HepG2 (cell line): ENCODE results near the gene CIBAR2. TPM values are rescaled to one million over a fixed set of nuclear protein-coding genes. Genes with fewer than 3 reads are reported as not detected.

Experiments used
- ATAC-seq: fragments of 200-7000 bp; cut with Tn5 transposase; 3 replicates; pipeline ENCODE4 v1.9.1; 2020; ENCODE audit warnings: mild to moderate bottlenecking, moderate library complexity
- BruUV-seq: library from RNA; stranded (reverse); fragments of 400-500 nt; replicated peaks from 2 replicates; lab custom pipeline; 2021; lab: Mats Ljungman, UMichigan
- CTCF ChIA-PET: fragments of 300-600 bp; formaldehyde crosslinking; extraction: SDS; loops from one replicate; lab custom pipeline; 2021; ENCODE audit warnings: low total read pairs, inconsistent platforms, low intra/inter-chr PET ratio; lab: Yijun Ruan, JAX
- POLR2A ChIA-PET: fragments of 350-600 bp; sonication (Branson Sonifier 250); formaldehyde crosslinking; loops from one replicate; lab custom pipeline; 2020; ENCODE audit warnings: antibody characterized with exemption, inconsistent platforms; lab: Yijun Ruan, JAX
- DNase-seq: peaks from one replicate; pipeline ENCODE4 v3.0.0-alpha.2; 2015; ENCODE audit warnings: low spot score
- FAIRE-seq: peaks from 3 replicates; lab custom pipeline; 2011; peaks lifted over from hg19 to GRCh38; lab: Jason Lieb, UNC
- H2AFZ ChIP-seq: one replicate; pipeline ENCODE4 v1.6.1; 2011; ENCODE audit warnings: low read length, inconsistent platforms
- H3K27ac ChIP-seq: fragments of 300-600 bp; 3 replicates; pipeline ENCODE4 v1.8.0; 2011; ENCODE audit warnings: mixed run types, mild to moderate bottlenecking, mixed read lengths, low read length, inconsistent platforms; ENCODE audit not compliant: insufficient read depth; ENCODE audit errors: extremely low read length
- H3K27me3 ChIP-seq, 2 experiments: fragments of 200-600 bp in 1 of 2; 2 replicates in 1 of 2; 3 replicates in 1 of 2; pipeline versions ENCODE4 v1.6.0 to v1.8.0; 2011; ENCODE audit warnings: low read length in 2 of 2, mild to moderate bottlenecking in 2 of 2, moderate library complexity in 2 of 2, inconsistent platforms in 1 of 2; ENCODE audit not compliant: insufficient read depth in 2 of 2, control insufficient read depth in 1 of 2
- H3K36me3 ChIP-seq, 2 experiments: fragments of 200-600 bp in 1 of 2; replicated peaks in 1 of 2; 2 replicates in 1 of 2; 3 replicates in 1 of 2; pipeline versions ENCODE4 v1.5.1 to v1.8.0; 2011; ENCODE audit warnings: low read length in 2 of 2, inconsistent platforms in 1 of 2; ENCODE audit not compliant: insufficient read depth in 2 of 2, control insufficient read depth in 1 of 2
- H3K4me1 ChIP-seq: 2 replicates; pipeline ENCODE4 v1.5.1; 2012; ENCODE audit warnings: low read length, inconsistent platforms; ENCODE audit not compliant: insufficient read depth
- H3K4me2 ChIP-seq: 2 replicates; pipeline ENCODE4 v1.6.0; 2011; ENCODE audit warnings: low read depth, low read length, inconsistent platforms
- H3K4me3 ChIP-seq, 3 experiments: fragments of 200-600 bp in 1 of 3; sonication (generic), shearing (Covaris generic) in 1 of 3; replicated peaks in 1 of 3; 2 replicates each; pipeline ENCODE4 v1.5.1; 2011 to 2016; ENCODE audit warnings: low read length in 3 of 3, inconsistent platforms in 2 of 3, low read depth in 2 of 3, mild to moderate bottlenecking in 2 of 3, control low read depth in 1 of 3, mixed read lengths in 1 of 3; ENCODE audit not compliant: insufficient read depth in 1 of 3
- H3K79me2 ChIP-seq: one replicate; pipeline ENCODE4 v1.6.1; 2011; ENCODE audit warnings: low read length, inconsistent platforms; ENCODE audit not compliant: insufficient read depth
- H3K9ac ChIP-seq: 2 replicates; pipeline ENCODE4 v1.6.0; 2011; ENCODE audit warnings: mild to moderate bottlenecking, low read depth, low read length, inconsistent platforms; ENCODE audit not compliant: insufficient read depth
- H3K9me3 ChIP-seq: 2 replicates; pipeline ENCODE4 v1.5.1; 2012; ENCODE audit warnings: mild to moderate bottlenecking, low read length
- H4K20me1 ChIP-seq: 2 replicates; pipeline ENCODE4 v1.6.0; 2011; ENCODE audit warnings: inconsistent platforms, mild to moderate bottlenecking, low read length, moderate library complexity; ENCODE audit not compliant: insufficient read depth
- STAT5B ChIP-seq: sonication (generic); formaldehyde crosslinking; IDR thresholded peaks from 2 replicates; pipeline ENCODE4 v1.4.0; 2020; ENCODE audit warnings: missing genetic modification reagents
- ZHX2 ChIP-seq, 2 experiments: sonication (generic) in 1 of 2; formaldehyde crosslinking in 1 of 2; IDR thresholded peaks; 2 replicates each; pipeline versions ENCODE4 v1.6.1 to v1.9.0; 2014 to 2022; ENCODE audit warnings: antibody characterized with exemption in 1 of 2, borderline replicate concordance in 1 of 2, inconsistent platforms in 1 of 2, low read depth in 1 of 2, missing genetic modification reagents in 1 of 2
- ZNF576 ChIP-seq: sonication (generic); formaldehyde crosslinking; IDR thresholded peaks from 2 replicates; pipeline ENCODE4 v1.4.0; 2020; ENCODE audit warnings: mild to moderate bottlenecking, missing genetic modification reagents
- whole genome bisulfite sequencing: methylation state at CpG from one replicate; pipeline ENCODE4 v1.1.6; 2017; ENCODE audit warnings: low lambda C conversion rate; 5-methylcytosine and 5-hydroxymethylcytosine counted together
- in situ Hi-C: cut with HindIII; loops from 2 replicates; pipeline ENCODE4 v1.10.0; 2017; ENCODE audit warnings: low pct_unique_long_range_greater_than_20kb; ENCODE audit not compliant: extremely low pct_ligation_motif_present
- intact Hi-C: fragments of 100-400 bp; cut with micrococcal nuclease; formaldehyde crosslinking; loops from one replicate; pipeline ENCODE4 v1.10.0; 2022; ENCODE audit not compliant: unreplicated experiment
- polyA plus RNA-seq, 8 experiments: library from polyadenylated mRNA; depleted of rRNA in 3 of 8; stranded (reverse) in 7 of 8; unstranded in 1 of 8; fragments of >200 nt; fragmentation: Illumina TruSeq in 4 of 8; extraction: Trizol in 4 of 8; gene quantifications; 2 replicates each; pipeline versions ENCODE4 v1.2.1 to v1.2.3, GENCODE V29; 2011 to 2016; ENCODE audit warnings: low read depth in 4 of 8, missing spikeins in 1 of 8, mixed read lengths in 1 of 8; ENCODE audit not compliant: insufficient read depth in 1 of 8
- total RNA-seq, 5 experiments: library from RNA; depleted of rRNA; stranded (reverse); fragments of >200 nt; fragmentation: Illumina TruSeq; extraction: Trizol; gene quantifications; 2 replicates each; pipeline ENCODE4 v1.2.3, GENCODE V29; 2016; ENCODE audit warnings: low read depth in 1 of 5
- TF ChIP-seq, protein P1 (sequence below): sonication (generic); formaldehyde crosslinking; IDR thresholded peaks from 2 replicates; pipeline ENCODE4 v1.5.1; 2020; ENCODE audit warnings: mild to moderate bottlenecking, missing genetic modification reagents, moderate library complexity
- TF ChIP-seq, protein P2 (sequence below): sonication (generic); formaldehyde crosslinking; IDR thresholded peaks from 2 replicates; pipeline ENCODE4 v1.4.0; 2020; ENCODE audit warnings: missing genetic modification reagents
- TF ChIP-seq, protein P3 (sequence below): sonication (generic); formaldehyde crosslinking; IDR thresholded peaks from 2 replicates; pipeline ENCODE4 v1.4.0; 2020; ENCODE audit warnings: mild to moderate bottlenecking, missing genetic modification reagents

CIBAR2 gene
- total and polyA plus RNA-seq, 2 of the 13 experiments (the other 11 are each of a cell fraction or from before 2014, with no cell fraction given) = not detected

GRCh38 chr16:85149776-85150175, 37.5 kb upstream of the CIBAR2 start (continued):
- TF ChIP-seq, protein P1, sequence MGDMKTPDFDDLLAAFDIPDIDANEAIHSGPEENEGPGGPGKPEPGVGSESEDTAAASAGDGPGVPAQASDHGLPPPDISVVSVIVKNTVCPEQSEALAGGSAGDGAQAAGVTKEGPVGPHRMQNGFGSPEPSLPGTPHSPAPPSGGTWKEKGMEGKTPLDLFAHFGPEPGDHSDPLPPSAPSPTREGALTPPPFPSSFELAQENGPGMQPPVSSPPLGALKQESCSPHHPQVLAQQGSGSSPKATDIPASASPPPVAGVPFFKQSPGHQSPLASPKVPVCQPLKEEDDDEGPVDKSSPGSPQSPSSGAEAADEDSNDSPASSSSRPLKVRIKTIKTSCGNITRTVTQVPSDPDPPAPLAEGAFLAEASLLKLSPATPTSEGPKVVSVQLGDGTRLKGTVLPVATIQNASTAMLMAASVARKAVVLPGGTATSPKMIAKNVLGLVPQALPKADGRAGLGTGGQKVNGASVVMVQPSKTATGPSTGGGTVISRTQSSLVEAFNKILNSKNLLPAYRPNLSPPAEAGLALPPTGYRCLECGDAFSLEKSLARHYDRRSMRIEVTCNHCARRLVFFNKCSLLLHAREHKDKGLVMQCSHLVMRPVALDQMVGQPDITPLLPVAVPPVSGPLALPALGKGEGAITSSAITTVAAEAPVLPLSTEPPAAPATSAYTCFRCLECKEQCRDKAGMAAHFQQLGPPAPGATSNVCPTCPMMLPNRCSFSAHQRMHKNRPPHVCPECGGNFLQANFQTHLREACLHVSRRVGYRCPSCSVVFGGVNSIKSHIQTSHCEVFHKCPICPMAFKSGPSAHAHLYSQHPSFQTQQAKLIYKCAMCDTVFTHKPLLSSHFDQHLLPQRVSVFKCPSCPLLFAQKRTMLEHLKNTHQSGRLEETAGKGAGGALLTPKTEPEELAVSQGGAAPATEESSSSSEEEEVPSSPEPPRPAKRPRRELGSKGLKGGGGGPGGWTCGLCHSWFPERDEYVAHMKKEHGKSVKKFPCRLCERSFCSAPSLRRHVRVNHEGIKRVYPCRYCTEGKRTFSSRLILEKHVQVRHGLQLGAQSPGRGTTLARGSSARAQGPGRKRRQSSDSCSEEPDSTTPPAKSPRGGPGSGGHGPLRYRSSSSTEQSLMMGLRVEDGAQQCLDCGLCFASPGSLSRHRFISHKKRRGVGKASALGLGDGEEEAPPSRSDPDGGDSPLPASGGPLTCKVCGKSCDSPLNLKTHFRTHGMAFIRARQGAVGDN (CRISPR knock-in tag) = 0 out of 2 replicates have a peak, but pooled peaks have one; percentile 28
- TF ChIP-seq STAT5B (CRISPR knock-in tag) (no peak), ZNF576 (CRISPR knock-in tag) (no peak)
- TF ChIP-seq, protein P2, sequence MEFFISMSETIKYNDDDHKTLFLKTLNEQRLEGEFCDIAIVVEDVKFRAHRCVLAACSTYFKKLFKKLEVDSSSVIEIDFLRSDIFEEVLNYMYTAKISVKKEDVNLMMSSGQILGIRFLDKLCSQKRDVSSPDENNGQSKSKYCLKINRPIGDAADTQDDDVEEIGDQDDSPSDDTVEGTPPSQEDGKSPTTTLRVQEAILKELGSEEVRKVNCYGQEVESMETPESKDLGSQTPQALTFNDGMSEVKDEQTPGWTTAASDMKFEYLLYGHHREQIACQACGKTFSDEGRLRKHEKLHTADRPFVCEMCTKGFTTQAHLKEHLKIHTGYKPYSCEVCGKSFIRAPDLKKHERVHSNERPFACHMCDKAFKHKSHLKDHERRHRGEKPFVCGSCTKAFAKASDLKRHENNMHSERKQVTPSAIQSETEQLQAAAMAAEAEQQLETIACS = no peak

- no TSS peak for BruUV-seq
- Histone ChIP-seq H3K4me2 (no peak overlapping the region), H3K27ac (no peak overlapping the region), H3K79me2 (no peaks in the 10 kb centered on the region), H3K36me3 (no peaks in the 10 kb centered on the region), H3K9me3 (no peaks in the 10 kb centered on the region), H2AFZ (no peak overlapping the region), H3K9ac (no peak overlapping the region), H3K27me3 (peaks cover 4 to 49% of the 10 kb centered on the region in 2 experiments), H4K20me1 (no peaks in the 10 kb centered on the region), H3K4me3 (no peak overlapping the region), H3K4me1 (peaks cover 90% of the 10 kb centered on the region)
- ChIA-PET POLR2A (interaction anchor here (0.6 to 2.6 kb wide), 4 partner anchors 8 to 12 kb away, joined by 3 to 20 read pairs (median 12); no protein-coding TSS in a partner anchor), CTCF (no interaction called here)
- intact Hi-C loops = no loop called here
- 11% methylated on average over 9 of the region's 9 CpGs for WGBS
- ATAC-seq (no peak), DNase-seq (no peak), FAIRE-seq (no peak)
- in situ Hi-C loops = no loop called here
- TF ChIP-seq, protein P3, sequence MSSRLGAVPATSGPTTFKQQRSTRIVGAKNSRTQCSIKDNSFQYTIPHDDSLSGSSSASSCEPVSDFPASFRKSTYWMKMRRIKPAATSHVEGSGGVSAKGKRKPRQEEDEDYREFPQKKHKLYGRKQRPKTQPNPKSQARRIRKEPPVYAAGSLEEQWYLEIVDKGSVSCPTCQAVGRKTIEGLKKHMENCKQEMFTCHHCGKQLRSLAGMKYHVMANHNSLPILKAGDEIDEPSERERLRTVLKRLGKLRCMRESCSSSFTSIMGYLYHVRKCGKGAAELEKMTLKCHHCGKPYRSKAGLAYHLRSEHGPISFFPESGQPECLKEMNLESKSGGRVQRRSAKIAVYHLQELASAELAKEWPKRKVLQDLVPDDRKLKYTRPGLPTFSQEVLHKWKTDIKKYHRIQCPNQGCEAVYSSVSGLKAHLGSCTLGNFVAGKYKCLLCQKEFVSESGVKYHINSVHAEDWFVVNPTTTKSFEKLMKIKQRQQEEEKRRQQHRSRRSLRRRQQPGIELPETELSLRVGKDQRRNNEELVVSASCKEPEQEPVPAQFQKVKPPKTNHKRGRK (CRISPR knock-in tag) = no peak
- TF ChIP-seq ZHX2 (IDR thresholded peaks at IDR 0.05; ENCODE audit: low read depth) (no peak), ZHX2 (CRISPR knock-in tag; IDR thresholded peaks at IDR 0.05; ENCODE audit: borderline replicate concordance) (no peak)
Measured at GRCh38 chr16:85148931-85149330, 36.7 kb upstream of the CIBAR2 start.
